K562 (cell line): Measurements from ENCODE around the gene IZUMO4. TPM values are rescaled to one million over a fixed set of nuclear protein-coding genes. Genes with fewer than 3 reads are reported as not detected.

Source experiments
- ATAC-seq: fragments of 200-7000 bp; cut with Tn5 transposase; 3 replicates; pipeline ENCODE4 v1.9.1; 2020; ENCODE audit warnings: moderate library complexity
- BruUV-seq: library from RNA; stranded (reverse); fragments of 400-500 nt; replicated peaks from 2 replicates; lab custom pipeline; 2021; lab: Mats Ljungman, UMichigan
- CTCF ChIA-PET: fragments of 300-600 bp; formaldehyde crosslinking; extraction: SDS; loops from one replicate; lab custom pipeline; 2021; ENCODE audit warnings: low intra/inter-chr PET ratio; lab: Yijun Ruan, JAX
- POLR2A ChIA-PET: fragments of 300-600, 350-650 bp; sonication (Branson Sonifier 250); formaldehyde crosslinking; extraction: SDS; loops from one replicate; lab custom pipeline; 2021; ENCODE audit warnings: antibody characterized with exemption, inconsistent platforms; lab: Yijun Ruan, JAX
- DNase-seq, 4 experiments: peaks; one replicate each; pipeline versions ENCODE4 v3.0.0 to v3.0.0-alpha.2; 2011 to 2018; ENCODE audit warnings: low spot score in 3 of 4, mixed read lengths in 3 of 4; ENCODE audit errors: extremely low read depth in 1 of 4
- FAIRE-seq: peaks from 2 replicates; lab custom pipeline; 2011; peaks lifted over from hg19 to GRCh38; lab: Jason Lieb, UNC
- H2AFZ ChIP-seq: 2 replicates; pipeline ENCODE4 v1.6.0; 2011; ENCODE audit warnings: low read depth, low read length, control low read depth, inconsistent platforms
- H3K27ac ChIP-seq: fragments of 200-600 bp; 3 replicates; pipeline ENCODE4 v1.8.0; 2011; ENCODE audit warnings: low read depth, mild to moderate bottlenecking, control low read depth, inconsistent platforms, low read length, moderate library complexity, mixed read lengths; ENCODE audit errors: extremely low read depth
- H3K27me3 ChIP-seq, 2 experiments: fragments of 300-600 bp in 1 of 2; 2 replicates in 1 of 2; 3 replicates in 1 of 2; pipeline versions ENCODE4 v1.6.0 to v1.8.0; 2011; ENCODE audit warnings: inconsistent platforms in 2 of 2, low read length in 2 of 2, mild to moderate bottlenecking in 1 of 2, mixed read lengths in 1 of 2, moderate library complexity in 1 of 2; ENCODE audit not compliant: control insufficient read depth in 2 of 2, insufficient read depth in 2 of 2
- H3K36me3 ChIP-seq: fragments of 300-600 bp; 3 replicates; pipeline ENCODE4 v1.8.0; 2011; ENCODE audit warnings: mild to moderate bottlenecking, low read length, inconsistent platforms; ENCODE audit not compliant: control insufficient read depth, insufficient read depth
- H3K4me1 ChIP-seq, 2 experiments: fragments of 200-600 bp in 1 of 2; replicated peaks in 1 of 2; 2 replicates in 1 of 2; 3 replicates in 1 of 2; pipeline versions ENCODE4 v1.5.1 to v1.8.0; 2011; ENCODE audit warnings: inconsistent platforms in 2 of 2, low read length in 2 of 2, mild to moderate bottlenecking in 1 of 2, mixed read lengths in 1 of 2, moderate library complexity in 1 of 2; ENCODE audit not compliant: control insufficient read depth in 2 of 2, insufficient read depth in 2 of 2
- H3K4me2 ChIP-seq: 2 replicates; pipeline ENCODE4 v1.6.1; 2011; ENCODE audit warnings: low read length, control low read depth, inconsistent platforms, mixed read lengths; ENCODE audit not compliant: insufficient read depth
- H3K4me3 ChIP-seq: fragments of 200-600 bp; sonication (generic), shearing (Covaris generic); 2 replicates; pipeline ENCODE4 v1.5.1; 2016; ENCODE audit warnings: control low read depth, inconsistent platforms
- H3K79me2 ChIP-seq: fragments of 200-600 bp; 3 replicates; pipeline ENCODE4 v1.8.0; 2011; ENCODE audit warnings: low read length, inconsistent platforms; ENCODE audit not compliant: control insufficient read depth, insufficient read depth
- H3K9ac ChIP-seq, 2 experiments: 2 replicates each; pipeline versions ENCODE4 v1.6.0 to v1.6.1; 2011; ENCODE audit warnings: low read depth in 2 of 2, low read length in 2 of 2, control low read depth in 1 of 2, inconsistent platforms in 1 of 2, mild to moderate bottlenecking in 1 of 2, mixed read lengths in 1 of 2; ENCODE audit not compliant: insufficient read depth in 1 of 2
- H3K9me1 ChIP-seq: one replicate; pipeline ENCODE4 v1.6.0; 2011; ENCODE audit warnings: inconsistent platforms, mild to moderate bottlenecking, low read length, moderate library complexity; ENCODE audit not compliant: control insufficient read depth, insufficient read depth
- H3K9me3 ChIP-seq: replicated peaks from 2 replicates; pipeline ENCODE4 v1.5.1; 2011; ENCODE audit warnings: low read depth, low read length, inconsistent platforms; ENCODE audit not compliant: control insufficient read depth, insufficient read depth
- H4K20me1 ChIP-seq: replicated peaks from 2 replicates; pipeline ENCODE4 v1.6.1; 2011; ENCODE audit warnings: low read length, inconsistent platforms, mixed read lengths; ENCODE audit not compliant: control insufficient read depth, insufficient read depth
- ASH1L ChIP-seq: fragments of 450-650 bp; IDR thresholded peaks from 2 replicates; pipeline ENCODE4 v1.6.1; 2018; ENCODE audit warnings: borderline replicate concordance, mild to moderate bottlenecking, low read depth; ENCODE audit not compliant: partially characterized antibody
- BRF2 ChIP-seq: IDR thresholded peaks from 3 replicates; pipeline ENCODE4 v1.6.1; 2011; ENCODE audit warnings: borderline replicate concordance, mild to moderate bottlenecking; ENCODE audit not compliant: insufficient read length, insufficient read depth
- DEAF1 ChIP-seq: fragments of 450-650 bp; formaldehyde crosslinking; IDR thresholded peaks from 2 replicates; pipeline ENCODE4 v1.4.0; 2020; ENCODE audit warnings: mild to moderate bottlenecking, moderate library complexity
- MNT ChIP-seq, 2 experiments: fragments of 450-650 bp; conservative IDR thresholded peaks; 2 replicates each; pipeline ENCODE4 v1.6.1; 2017; ENCODE audit warnings: mild to moderate bottlenecking in 2 of 2, moderate library complexity in 2 of 2
- NR2F6 ChIP-seq: fragments of 450-650 bp; formaldehyde crosslinking; IDR thresholded peaks from 2 replicates; pipeline ENCODE4 v1.4.0; 2020; ENCODE audit warnings: mild to moderate bottlenecking
- SAFB ChIP-seq: fragments of 200-400 bp; formaldehyde crosslinking; IDR thresholded peaks from 2 replicates; pipeline ENCODE4 v1.6.1; 2017; ENCODE audit warnings: low read depth, low read length, borderline replicate concordance
- THRA ChIP-seq: fragments of 450-650 bp; IDR thresholded peaks from 2 replicates; pipeline ENCODE4 v1.6.1; 2017; ENCODE audit warnings: mild to moderate bottlenecking, moderate library complexity
- YY1 ChIP-seq, 3 experiments: IDR thresholded peaks; 2 replicates each; pipeline ENCODE4 v1.6.1; 2011; ENCODE audit warnings: low read length in 2 of 3, mild to moderate bottlenecking in 2 of 3, moderate library complexity in 2 of 3, borderline replicate concordance in 1 of 3, control low read depth in 1 of 3, low read depth in 1 of 3; ENCODE audit not compliant: insufficient read depth in 3 of 3, insufficient replicate concordance in 2 of 3, control insufficient read depth in 1 of 3, insufficient read length in 1 of 3; ENCODE audit errors: extremely low read depth in 1 of 3
- ZBTB9 ChIP-seq: fragments of 450-650 bp; formaldehyde crosslinking; IDR thresholded peaks from 2 replicates; pipeline ENCODE4 v1.4.0; 2020; ENCODE audit warnings: mild to moderate bottlenecking, moderate library complexity
- ZKSCAN8 ChIP-seq: fragments of 200-800 bp; sonication (Bioruptor generic); IDR thresholded peaks from 2 replicates; pipeline ENCODE4 v1.6.1; 2016; ENCODE audit warnings: missing genetic modification characterization, missing compliant biosample characterization
- ZNF316 ChIP-seq: fragments of 450-650 bp; IDR thresholded peaks from 2 replicates; pipeline ENCODE4 v1.6.1; 2016
- ZNF77 ChIP-seq: fragments of 250-450 bp; sonication (Bioruptor Pico); IDR thresholded peaks from 2 replicates; pipeline ENCODE4 v1.5.0; 2020
- WGBS: fragments of 100-300 bp; shearing (Covaris generic); methylation state at CpG from one replicate; pipeline ENCODE4 v1.1.6; 2016; ENCODE audit warnings: low coverage, mixed read lengths; ENCODE audit not compliant: insufficient coverage; ENCODE audit errors: missing lambda C conversion rate; 5-methylcytosine and 5-hydroxymethylcytosine counted together
- in situ Hi-C: fragments of 300-500 bp; cut with MboI; formaldehyde crosslinking; loops from 4 replicates; pipeline ENCODE4 v1.15.0; 2018; ENCODE audit warnings: inconsistent platforms, mixed read lengths
- intact Hi-C: fragments of 100-400 bp; cut with micrococcal nuclease; formaldehyde crosslinking; loops from 2 replicates; pipeline ENCODE4 v1.14.2; 2022
- polyA plus RNA-seq, 8 experiments: library from polyadenylated mRNA; depleted of rRNA in 4 of 8; stranded (reverse) in 5 of 8; unstranded in 3 of 8; fragments of >200 nt; fragmentation: Nextera tagmentation in 2 of 8; fragmentation: Illumina TruSeq in 1 of 8; extraction: Ambion mirVana in 2 of 8; extraction: Trizol in 1 of 8; gene quantifications; 2 replicates each; pipeline versions ENCODE4 v1.2.1 to v1.2.3, GENCODE V29; 2011 to 2014; ENCODE audit warnings: inconsistent platforms in 1 of 8, missing spikeins in 1 of 8
- total RNA-seq, 7 experiments: library from RNA; depleted of rRNA in 6 of 7; stranded (reverse); fragments of >200 nt in 6 of 7; fragmentation: Illumina TruSeq in 2 of 7; extraction: Trizol in 2 of 7; gene quantifications; 2 replicates each; pipeline versions ENCODE4 v1.2.1 to v1.2.3, GENCODE V29; 2011 to 2021; ENCODE audit warnings: low replicate concordance in 1 of 7

Gene IZUMO4
- total and polyA plus RNA-seq, 9 of the 15 experiments (the other 6 are each of a cell fraction or from before 2014, with no cell fraction given) = 0.07 to 3.9 (median 1.2) TPM

GRCh38 chr19:2117215-2117960 lies 20.7 kb downstream of the IZUMO4 start:
- no peak for FAIRE-seq
- Histone ChIP-seq H3K9me3 (no peaks in the 10 kb centered on the region), H3K79me2 (no peaks in the 10 kb centered on the region), H3K9me1 (no peaks in the 10 kb centered on the region), H3K4me1 (peaks cover 0 to 21% of the 10 kb centered on the region in 2 experiments; a peak in 1 of 5 replicates), H3K27ac (no peak overlapping the region), H3K4me3 (no peak overlapping the region), H3K36me3 (peaks cover 95% of the 10 kb centered on the region; the same call in 2 of the 3 replicates), H3K27me3 (no peaks in the 10 kb centered on the region; a peak in 1 of 5 replicates), H3K9ac (no peak overlapping the region)
- no peak for DNase-seq
- no TSS peak for BruUV-seq
- ATAC-seq = no peak
- intact Hi-C loops = no loop called here
- WGBS = 96% methylated on average over 26 of the region's 27 CpGs
- TF ChIP-seq NR2F6 (CRISPR knock-in tag) (no peak), ZNF316 (no peak), DEAF1 (CRISPR knock-in tag) (no peak), SAFB (no peak), MNT (conservative IDR thresholded peaks at IDR 0.05) (no peak), ZBTB9 (CRISPR knock-in tag) (no peak), YY1 (IDR thresholded peaks at IDR 0.05; ENCODE audit: borderline replicate concordance in 1 of 3, control insufficient read depth in 1 of 3, extremely low read depth in 1 of 3, insufficient read depth in 3 of 3, insufficient read length in 1 of 3, insufficient replicate concordance in 2 of 3, low read depth in 1 of 3, low read length in 2 of 3) (no peak), THRA (no peak), ZNF77 (CRISPR knock-in tag) (no peak), ZKSCAN8 (CRISPR knock-in tag) (no peak), ASH1L (no peak), BRF2 (no peak)
- TF ChIP-seq, all 486 proteins: peak for 0
- in situ Hi-C loops = no loop called here
- peaks cover 4% of the 10 kb centered on the region; the same call in 1 of the 2 replicates for H4K20me1 ChIP-seq
- ChIA-PET POLR2A (interaction anchor here (1.2 kb wide), 1 partner anchor 41 kb away, joined by 4 read pairs; no protein-coding TSS in a partner anchor), CTCF (no interaction called here)
- no peak overlapping the region for H3K4me2 ChIP-seq
- no peak overlapping the region for H2AFZ ChIP-seq
